DMS 273 (cell line): ENCODE measurements around the gene MMAB.

ENCODE experiments used
- DNase-seq: peaks from one replicate; lab custom pipeline; 2025; ENCODE audit not compliant: unreplicated experiment; lab: John Stamatoyannopoulos, UW

Gene MMAB

DNA sequence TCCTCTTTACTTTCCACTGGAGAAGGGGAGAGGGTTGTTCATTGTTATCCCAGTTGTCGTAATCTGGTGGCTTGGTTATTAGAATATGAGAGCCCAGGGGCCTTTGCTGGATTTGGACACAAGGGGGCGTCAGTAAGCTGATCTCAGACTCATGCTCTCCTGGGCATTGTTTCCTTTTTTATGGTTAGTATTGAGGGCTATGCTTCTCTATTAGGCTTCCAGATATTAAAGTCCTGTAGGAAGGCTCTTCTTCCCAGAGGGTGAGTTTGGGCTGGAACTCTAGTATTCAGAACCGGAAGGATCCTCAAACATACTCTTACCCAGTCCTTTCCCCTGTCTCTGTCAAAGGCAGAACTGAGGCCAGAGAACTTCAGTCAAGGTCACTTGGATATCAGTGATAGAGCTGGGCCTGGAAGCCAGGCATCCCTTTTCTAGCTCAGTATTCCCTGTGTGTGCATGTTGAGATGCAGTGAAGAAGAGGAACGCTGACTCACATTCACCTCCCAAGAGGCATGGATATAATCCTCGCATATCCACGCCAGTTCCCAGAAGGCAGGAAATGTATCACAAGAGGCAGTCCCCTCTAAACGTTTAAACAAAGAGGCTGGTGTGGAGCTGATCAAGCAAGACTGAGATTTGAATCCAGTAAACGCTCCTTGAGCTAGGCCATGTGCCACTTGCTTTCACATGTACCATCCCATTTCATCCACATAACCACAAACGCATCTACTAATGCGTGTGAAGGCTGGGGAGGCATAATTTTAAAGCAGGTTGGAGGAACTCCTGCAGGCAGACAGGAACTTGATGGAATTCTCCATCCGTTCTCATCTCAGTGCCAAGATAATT is 54.3 kb downstream of the MMAB start:
- peak; percentile 76 for DNase-seq

DNA sequence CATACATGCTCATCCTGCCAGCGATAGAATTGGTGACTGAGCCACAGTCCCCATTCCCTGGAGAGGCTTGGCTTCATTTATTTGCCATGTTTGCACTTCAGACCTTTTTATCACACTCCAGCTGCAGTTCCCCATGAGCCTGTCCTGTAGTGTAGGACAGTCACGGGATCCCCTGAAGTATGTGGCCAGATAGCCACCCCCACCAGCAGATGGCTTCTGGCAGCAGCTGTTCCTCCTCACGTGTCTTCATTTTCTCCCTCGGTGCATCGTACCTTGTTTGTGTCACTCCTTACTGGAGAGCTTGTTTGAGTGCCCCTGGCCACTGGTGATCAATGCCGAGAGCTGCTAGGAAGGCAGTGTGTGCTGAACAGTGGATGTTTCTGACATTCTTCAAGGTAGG is 55.7 kb downstream of the MMAB start:
- peak; percentile 53 for DNase-seq

DNA sequence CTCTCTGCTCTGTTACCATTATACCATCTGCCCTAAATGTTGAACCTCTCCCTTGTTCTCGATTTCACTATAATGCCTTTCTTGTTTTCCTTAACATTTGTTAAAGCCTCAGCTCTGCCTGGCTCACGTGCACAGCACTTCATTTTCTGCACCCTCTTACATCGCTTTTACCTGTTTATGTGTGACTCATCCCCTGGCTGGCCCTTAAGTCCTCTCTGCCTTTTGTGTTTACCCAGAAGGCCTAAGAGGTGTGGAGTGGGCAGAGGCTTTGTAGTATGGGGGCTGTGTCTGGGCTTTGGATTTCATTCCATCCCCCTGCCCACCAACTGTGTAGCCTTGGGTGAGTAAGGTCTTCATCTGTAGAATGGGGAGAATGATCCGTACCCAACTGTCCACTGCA is 59.3 kb downstream of the MMAB start:
- DNase-seq = no peak

DNA sequence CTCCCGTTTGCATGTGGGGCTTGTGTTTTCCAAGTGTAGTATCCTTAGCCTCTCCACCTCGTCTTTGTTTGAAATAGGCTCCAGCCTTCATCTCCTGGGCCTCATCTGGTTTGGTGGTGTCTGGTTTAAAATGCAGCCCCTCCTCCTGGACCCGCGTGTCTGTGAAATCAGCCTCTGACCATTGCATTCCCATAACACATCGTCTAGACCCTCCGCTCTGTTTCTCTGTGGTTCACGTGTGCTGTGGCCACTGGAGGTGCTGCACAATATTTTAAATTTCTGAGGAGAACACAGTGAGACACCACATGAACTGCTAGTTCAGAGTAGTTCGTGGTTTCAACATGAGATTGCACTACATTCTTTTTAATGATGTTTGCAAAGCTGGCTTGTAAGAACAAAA is 60.3 kb downstream of the MMAB start:
- DNase-seq = peak; percentile 9

DNA sequence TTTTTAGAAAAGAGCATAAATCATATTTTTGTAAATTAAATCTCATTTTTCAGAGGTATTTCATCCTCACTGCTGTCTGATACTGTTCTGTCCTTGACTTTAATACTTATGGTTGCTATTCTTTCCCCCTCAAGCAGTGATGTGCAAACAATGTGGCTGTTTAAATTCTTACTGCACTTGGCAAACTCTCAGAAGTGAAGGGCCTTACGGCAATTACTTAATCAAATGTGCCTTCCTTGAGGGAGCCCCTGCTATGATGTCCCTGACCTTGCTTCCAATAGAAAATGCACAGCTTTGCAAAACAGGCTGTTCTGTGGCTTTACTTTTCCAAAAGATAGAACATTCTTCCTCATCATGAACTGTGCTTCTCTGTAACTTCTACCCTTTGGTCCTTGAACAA is 60.7 kb downstream of the MMAB start:
- no peak for DNase-seq

DNA sequence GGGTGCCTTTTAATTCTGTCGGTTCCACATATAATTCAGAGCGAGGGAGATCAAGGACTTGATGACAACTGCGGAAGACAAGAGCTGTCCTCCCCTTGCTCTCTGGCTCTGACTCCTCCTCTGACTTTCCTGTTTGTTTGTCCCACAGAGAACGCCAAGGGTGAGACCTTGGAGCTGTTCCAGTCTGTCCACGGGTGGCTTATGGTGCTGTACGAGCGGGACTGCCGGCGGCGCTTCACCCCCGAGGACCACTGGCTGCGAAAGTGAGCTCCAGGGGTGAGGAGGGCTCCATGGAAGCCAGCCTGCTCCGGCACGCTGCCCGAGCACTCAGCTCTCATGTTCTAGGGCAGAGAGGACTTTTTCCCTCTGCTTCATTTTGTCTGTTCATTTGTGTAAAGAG is 63.1 kb downstream of the MMAB start:
- DNase-seq = no peak

DNA sequence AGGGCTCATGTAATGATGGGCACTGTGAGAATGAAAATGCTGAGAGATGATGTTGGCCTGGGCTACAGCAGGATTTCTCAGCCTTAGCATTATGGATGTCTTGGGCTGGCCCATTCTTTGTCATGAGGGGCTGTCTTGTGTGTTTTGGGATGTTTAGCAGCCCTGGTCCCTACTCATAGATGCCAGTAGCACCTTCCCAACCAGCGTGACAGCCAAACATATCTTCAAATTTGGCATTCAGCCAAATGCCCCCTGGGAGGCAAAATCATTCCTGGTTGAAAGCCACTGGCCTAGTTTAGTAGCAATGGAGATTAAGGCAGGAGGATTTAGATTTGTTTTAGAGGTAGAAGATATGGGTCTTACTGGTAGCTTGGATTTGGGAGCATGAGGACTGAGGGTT is 69.2 kb downstream of the MMAB start:
- no peak for DNase-seq
